Activated CD8-positive, alpha-beta T cell treated with anti-CD3 and anti-CD28 coated beads, Interleukin-2, amount 10 ng/mL, durations not matched to agents 7 days and 5 days (primary cell): Measurements from ENCODE around the gene TMEM72. TPM values are rescaled to one million over a fixed set of nuclear protein-coding genes. Genes with fewer than 3 reads are reported as not detected.

Source experiments
- ATAC-seq: fragments of 150-1000 bp; cut with Tn5 transposase; one replicate; pipeline ENCODE4 v1.10.0; 2021; ENCODE audit warnings: moderate library complexity
- CTCF ChIA-PET: fragments of 350-600 bp; sonication (Branson Sonifier 250); formaldehyde crosslinking; loops from one replicate; lab custom pipeline; 2021; ENCODE audit warnings: antibody characterized with exemption; lab: Charles Lee
- POLR2A ChIA-PET: fragments of 350-600 bp; sonication (Branson Sonifier 250); formaldehyde crosslinking; loops from one replicate; lab custom pipeline; 2021; ENCODE audit warnings: antibody characterized with exemption; lab: Charles Lee
- DNase-seq: peaks from one replicate; pipeline ENCODE4 v3.0.0-alpha.2; 2020
- H3K27ac Mint-ChIP-seq: one replicate; pipeline ENCODE4 v1.8.0; 2021; ENCODE audit warnings: mild to moderate bottlenecking, mixed read lengths
- H3K27me3 Mint-ChIP-seq: one replicate; pipeline ENCODE4 v1.8.0; 2021; ENCODE audit warnings: low read depth, mixed read lengths
- H3K36me3 Mint-ChIP-seq: one replicate; pipeline ENCODE4 v1.8.0; 2021; ENCODE audit warnings: low read depth, mixed read lengths
- H3K4me1 Mint-ChIP-seq: one replicate; pipeline ENCODE4 v1.8.0; 2021; ENCODE audit warnings: low read depth, mixed read lengths
- H3K4me3 Mint-ChIP-seq: one replicate; pipeline ENCODE4 v1.8.0; 2021; ENCODE audit warnings: mild to moderate bottlenecking, mixed read lengths
- H3K9me3 Mint-ChIP-seq: one replicate; pipeline ENCODE4 v1.8.0; 2022; ENCODE audit warnings: mixed read lengths; ENCODE audit not compliant: insufficient read depth
- total RNA-seq, 2 experiments: library from RNA; stranded (reverse); gene quantifications; one replicate each; pipeline ENCODE4 v1.2.3, GENCODE V29; 2021

The TMEM72 gene
- total RNA-seq, 2 experiments from 2014 or later, result not detected

DNA sequence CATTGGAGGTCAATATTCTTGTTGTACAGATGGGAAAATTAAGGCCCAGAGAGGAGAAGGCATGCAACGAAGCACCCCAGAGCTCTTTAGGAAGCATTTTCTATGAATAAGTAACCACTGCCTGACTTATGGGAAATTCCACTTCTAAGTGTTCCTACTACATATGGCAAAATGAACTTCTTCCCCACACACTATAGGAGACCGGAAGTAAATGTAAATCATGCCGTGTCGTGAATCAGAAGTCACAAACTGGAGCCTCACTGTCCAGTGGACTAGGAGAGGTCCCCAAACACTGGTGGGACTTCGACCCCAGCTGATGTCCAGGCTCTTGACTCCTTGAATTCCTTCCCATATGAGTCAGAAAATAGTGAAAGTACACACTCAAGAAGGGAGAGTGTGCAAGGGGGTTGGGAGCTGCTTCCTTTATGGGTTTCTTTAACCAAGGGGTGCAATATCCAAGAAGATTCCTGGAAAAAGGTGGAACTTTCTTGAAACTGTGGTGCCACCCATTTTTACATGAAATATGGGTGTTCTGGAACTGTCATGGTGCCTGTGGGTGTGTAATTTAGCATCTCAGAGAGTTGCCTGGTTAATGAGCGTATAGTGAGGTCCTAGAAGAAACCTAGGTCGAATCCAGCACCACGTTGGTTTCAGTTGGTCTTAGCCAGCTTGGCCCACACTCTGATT, 55.1 kb downstream of the TMEM72 start:
- ATAC-seq, result no peak
- DNase-seq, result no peak
- H3K27me3 Mint-ChIP-seq, result no peaks in the 10 kb centered on the region
- CTCF ChIA-PET, result interaction anchor here (0.6 to 7.7 kb wide), 8 partner anchors 8 to 37 kb away, joined by 3 to 53 read pairs (median 3); no protein-coding TSS in a partner anchor
- H3K4me3 Mint-ChIP-seq, result no peak overlapping the region
- POLR2A ChIA-PET, result interaction anchor here (0.8 kb wide), 1 partner anchor 28 kb away, joined by 3 read pairs; no protein-coding TSS in a partner anchor
- no peaks in the 10 kb centered on the region for H3K36me3 Mint-ChIP-seq
- H3K9me3 Mint-ChIP-seq, result no peaks in the 10 kb centered on the region
- peaks cover 36% of the 10 kb centered on the region for H3K4me1 Mint-ChIP-seq
- H3K27ac Mint-ChIP-seq, result no peak overlapping the region

DNA sequence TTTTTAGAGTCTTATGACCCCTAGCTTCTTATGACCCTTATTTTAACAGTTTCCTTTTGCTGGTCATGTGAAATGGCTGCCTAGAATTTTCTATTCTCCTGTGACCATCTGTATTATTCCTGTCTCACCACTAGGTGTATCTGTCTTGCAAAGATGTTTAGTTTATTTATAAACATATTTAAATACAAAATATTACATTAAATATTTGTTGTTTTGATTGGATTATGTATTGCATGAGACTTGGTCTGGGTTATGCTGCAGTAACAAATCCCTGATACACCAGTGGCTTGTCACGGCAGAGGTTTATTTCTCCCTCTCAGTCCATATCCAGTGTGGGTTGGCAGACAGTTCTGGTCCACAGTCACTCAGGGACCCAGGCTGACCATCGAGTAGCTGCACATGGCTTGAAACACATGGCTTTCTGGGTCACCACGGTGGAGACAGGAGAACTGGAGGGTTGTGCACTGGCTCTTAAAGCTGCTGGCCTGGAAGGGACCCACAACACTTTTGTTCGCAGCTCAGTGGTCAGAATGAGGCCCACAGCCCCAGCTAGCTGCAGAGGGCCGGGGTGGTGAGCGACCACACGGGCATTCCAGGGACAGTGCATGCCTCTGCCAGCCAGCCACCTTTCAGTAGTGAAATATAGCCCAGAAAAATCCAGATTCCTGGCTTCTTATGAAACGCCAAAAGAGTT, 55.8 kb downstream of the TMEM72 start:
- no peak for ATAC-seq
- POLR2A ChIA-PET, result interaction anchor here (0.6 kb wide), 1 partner anchor 1005 kb away, joined by 3 read pairs; the partner anchor contains the start of gene TIMM23
- H3K4me3 Mint-ChIP-seq, result no peak overlapping the region

GRCh38 chr10:44967616-44968015, 56.5 kb downstream of the TMEM72 start:
- Mint-ChIP-seq H3K27me3 (no peaks in the 10 kb centered on the region), H3K36me3 (no peaks in the 10 kb centered on the region), H3K4me1 (peaks cover 36% of the 10 kb centered on the region), H3K27ac (peak overlapping the region; percentile 80), H3K9me3 (no peaks in the 10 kb centered on the region), H3K4me3 (no peak overlapping the region)
- DNase-seq, result no peak
- POLR2A ChIA-PET, result interaction anchor here (0.6 kb wide), 1 partner anchor 1005 kb away, joined by 3 read pairs; the partner anchor contains the start of gene TIMM23
- CTCF ChIA-PET, result interaction anchor here (1.4 to 7.7 kb wide), 6 partner anchors 9 to 35 kb away, joined by 4 to 53 read pairs (median 6); partner anchors contain the start of gene DEPP1
- peak; percentile 32 for ATAC-seq

More for the DNA sequence above, 55.8 kb downstream of the TMEM72 start:
- CTCF ChIA-PET, result interaction anchor here (0.6 to 7.7 kb wide), 5 partner anchors 9 to 34 kb away, joined by 3 to 53 read pairs (median 6); no protein-coding TSS in a partner anchor
- H3K27me3 Mint-ChIP-seq, result no peaks in the 10 kb centered on the region
- no peaks in the 10 kb centered on the region for H3K36me3 Mint-ChIP-seq
- H3K27ac Mint-ChIP-seq, result no peak overlapping the region
- H3K9me3 Mint-ChIP-seq, result no peaks in the 10 kb centered on the region
- H3K4me1 Mint-ChIP-seq, result peaks cover 36% of the 10 kb centered on the region
- no peak for DNase-seq

- Mint-ChIP-seq H3K27ac (peak overlapping the region; percentile 80), H3K27me3 (no peaks in the 10 kb centered on the region), H3K4me1 (peaks cover 36% of the 10 kb centered on the region), H3K9me3 (no peaks in the 10 kb centered on the region), H3K4me3 (peak overlapping the region; percentile 6), H3K36me3 (no peaks in the 10 kb centered on the region)
- ChIA-PET CTCF (interaction anchor here (1.3 to 7.7 kb wide), 7 partner anchors 8 to 35 kb away, joined by 4 to 53 read pairs (median 6); partner anchors contain the start of gene DEPP1), POLR2A (interaction anchor here (1.3 to 1.5 kb wide), 2 partner anchors 32 to 36 kb away, joined by 5 to 7 read pairs; partner anchors contain the start of gene ZNF22)
- DNase-seq (no peak), ATAC-seq (peak; percentile 22)
Observed at GRCh38 chr10:44968091-44968490, 57.0 kb downstream of the TMEM72 start.

- Mint-ChIP-seq H3K4me1 (peaks cover 42% of the 10 kb centered on the region), H3K27ac (peak overlapping the region; percentile 80), H3K36me3 (no peaks in the 10 kb centered on the region), H3K27me3 (no peaks in the 10 kb centered on the region), H3K4me3 (peak overlapping the region; percentile 6), H3K9me3 (no peaks in the 10 kb centered on the region)
- CTCF ChIA-PET, result interaction anchor here (0.9 to 7.7 kb wide), 8 partner anchors 10 to 144 kb away, joined by 3 to 53 read pairs (median 5); partner anchors contain the start of gene DEPP1
- DNase-seq (peak; percentile 67), ATAC-seq (peak; percentile 58)
- POLR2A ChIA-PET, result interaction anchor here (0.7 to 1.5 kb wide), 3 partner anchors 32 to 56 kb away, joined by 3 to 7 read pairs (median 5); partner anchors contain the start of gene ZNF22
Observed at GRCh38 chr10:44968500-44969400, 57.6 kb downstream of the TMEM72 start.

DNA sequence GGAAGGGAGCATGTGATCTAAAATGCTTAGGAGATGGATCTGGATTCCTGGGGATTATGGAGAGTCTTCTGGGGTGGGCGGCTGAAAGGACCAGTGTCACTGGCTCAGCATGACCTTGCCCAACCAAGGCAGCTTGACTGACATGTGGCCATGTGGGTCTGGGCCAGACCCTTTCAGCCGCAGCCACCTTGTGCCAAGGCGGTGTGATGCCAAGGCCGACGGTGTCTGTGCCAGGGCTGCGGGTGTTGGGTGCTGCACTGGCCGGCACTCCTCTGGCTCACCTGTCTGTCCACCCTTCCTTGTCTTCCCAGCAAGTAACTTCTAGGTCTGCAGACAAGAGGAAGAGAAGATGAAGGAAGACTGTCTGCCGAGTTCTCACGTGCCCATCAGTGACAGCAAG, 58.7 kb downstream of the TMEM72 start:
- CTCF ChIA-PET, result interaction anchor here (1.1 to 2.6 kb wide), 3 partner anchors 11 to 143 kb away, joined by 3 to 6 read pairs (median 4); no protein-coding TSS in a partner anchor
- POLR2A ChIA-PET, result no interaction called here
- H3K27ac Mint-ChIP-seq, result no peak overlapping the region

DNA sequence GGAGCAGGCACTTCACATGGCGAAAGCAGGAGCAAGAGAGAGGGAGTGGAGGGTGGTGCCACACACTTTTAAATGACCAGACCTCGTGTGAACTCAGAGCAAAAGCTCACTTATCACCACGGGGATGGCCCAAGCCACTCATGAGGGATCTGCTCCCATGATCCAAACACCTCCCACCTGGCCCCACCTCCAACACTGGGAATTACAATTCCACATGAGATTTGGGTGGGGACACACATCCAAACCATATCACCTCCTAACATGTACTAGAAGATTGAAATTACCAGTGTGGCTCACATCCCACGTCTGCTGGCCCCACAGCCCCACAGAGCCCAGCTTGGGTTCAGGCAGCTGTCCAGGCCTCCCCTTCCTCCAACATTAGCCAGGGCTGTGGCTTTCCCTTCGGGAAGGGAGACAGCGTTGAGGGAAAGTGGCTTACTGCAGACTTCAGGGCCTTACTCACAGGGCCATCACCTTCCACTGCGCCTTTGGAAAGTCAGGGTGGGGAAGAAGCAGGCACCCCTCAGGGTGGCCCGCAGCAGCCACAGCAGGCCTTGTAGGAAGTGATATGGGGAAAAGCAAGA, 59.8 kb downstream of the TMEM72 start:
- H3K36me3 Mint-ChIP-seq, result no peaks in the 10 kb centered on the region
- H3K27me3 Mint-ChIP-seq, result no peaks in the 10 kb centered on the region
- H3K9me3 Mint-ChIP-seq, result no peaks in the 10 kb centered on the region
- no peak overlapping the region for H3K4me3 Mint-ChIP-seq
- POLR2A ChIA-PET, result no interaction called here
- ATAC-seq (no peak), DNase-seq (no peak)
- peaks cover 52% of the 10 kb centered on the region for H3K4me1 Mint-ChIP-seq
- CTCF ChIA-PET, result interaction anchor here (0.8 to 1.1 kb wide), 2 partner anchors 18 to 38 kb away, joined by 3 to 4 read pairs; no protein-coding TSS in a partner anchor
- no peak overlapping the region for H3K27ac Mint-ChIP-seq

More for the DNA sequence above, 58.7 kb downstream of the TMEM72 start:
- Mint-ChIP-seq H3K4me1 (peaks cover 52% of the 10 kb centered on the region), H3K27me3 (no peaks in the 10 kb centered on the region), H3K36me3 (no peaks in the 10 kb centered on the region), H3K4me3 (no peak overlapping the region), H3K9me3 (no peaks in the 10 kb centered on the region)
- no peak for ATAC-seq
- no peak for DNase-seq

DNA sequence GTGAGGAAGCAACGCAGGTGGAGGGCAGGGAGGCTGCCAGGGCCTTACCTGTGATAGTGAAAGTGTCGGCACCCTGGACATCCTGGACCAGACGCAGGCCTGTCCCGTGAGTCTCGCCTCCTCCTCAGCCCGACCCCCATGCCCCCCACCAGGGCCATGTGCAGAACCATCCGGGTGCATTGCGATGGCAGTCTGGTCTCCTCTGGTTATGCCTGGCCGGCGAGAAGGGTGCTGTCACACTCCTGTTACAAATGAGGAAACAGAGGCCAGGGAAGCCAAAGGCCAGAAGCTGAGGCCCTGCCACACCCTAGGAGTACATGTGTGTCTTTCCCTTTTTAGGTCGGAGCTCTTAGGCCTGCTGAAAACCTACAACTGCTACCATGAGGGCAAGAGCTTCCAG, 60.3 kb downstream of the TMEM72 start:
- Mint-ChIP-seq H3K4me1 (peaks cover 47% of the 10 kb centered on the region), H3K36me3 (no peaks in the 10 kb centered on the region), H3K4me3 (no peak overlapping the region), H3K9me3 (no peaks in the 10 kb centered on the region), H3K27ac (no peak overlapping the region), H3K27me3 (no peaks in the 10 kb centered on the region)
- no peak for DNase-seq
- ATAC-seq, result no peak
- ChIA-PET CTCF (no interaction called here), POLR2A (no interaction called here)

DNA sequence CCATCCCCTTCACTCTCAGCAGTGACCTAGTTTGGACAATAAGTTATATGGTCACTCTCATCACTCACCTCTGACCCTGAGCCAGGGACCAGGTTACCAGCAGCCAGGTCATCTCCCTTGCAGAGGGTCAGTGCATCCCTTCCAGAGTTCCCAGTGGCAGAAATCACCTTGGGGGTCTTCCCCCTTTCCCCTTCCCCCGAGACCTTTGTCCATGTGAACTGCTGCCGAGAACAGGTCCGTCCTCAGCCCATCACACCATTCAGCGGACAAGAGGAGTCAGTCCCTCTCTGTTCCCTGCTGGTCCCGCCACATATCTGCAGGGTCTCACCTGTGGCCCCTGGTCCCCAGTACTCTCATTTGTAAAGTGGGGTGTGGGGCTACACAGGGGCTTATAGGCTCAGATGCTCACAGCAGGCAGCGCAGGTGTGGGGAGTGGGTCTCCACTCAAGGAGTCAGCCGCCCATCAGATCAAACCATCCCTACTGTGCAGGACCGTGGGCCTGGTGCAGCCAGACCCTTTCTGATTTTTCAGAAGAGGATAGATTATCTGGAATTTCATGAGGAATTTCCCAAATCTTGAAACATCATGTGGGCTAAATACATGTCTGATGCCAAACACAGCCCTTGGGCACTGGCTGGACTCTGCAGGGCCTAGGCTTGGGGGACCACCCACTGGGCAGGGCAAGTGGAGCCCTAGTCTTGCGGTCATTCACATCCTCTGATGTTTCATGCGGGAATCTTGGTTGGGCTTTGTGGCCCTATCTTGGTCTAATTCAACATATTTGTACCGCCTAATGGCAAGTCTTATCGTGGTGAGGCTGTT, 61.0 kb downstream of the TMEM72 start:
- Mint-ChIP-seq H3K27ac (no peak overlapping the region), H3K4me3 (no peak overlapping the region), H3K36me3 (no peaks in the 10 kb centered on the region), H3K4me1 (peaks cover 45% of the 10 kb centered on the region), H3K9me3 (no peaks in the 10 kb centered on the region), H3K27me3 (no peaks in the 10 kb centered on the region)
- no peak for DNase-seq
- CTCF ChIA-PET, result interaction anchor here (2.7 kb wide), 1 partner anchor 39 kb away, joined by 35 read pairs; no protein-coding TSS in a partner anchor
- POLR2A ChIA-PET, result interaction anchor here (0.9 to 1.9 kb wide), 3 partner anchors 9 to 28 kb away, joined by 3 to 4 read pairs (median 3); partner anchors contain the start of gene RASSF4
- ATAC-seq, result no peak

- Mint-ChIP-seq H3K4me1 (peaks cover 38% of the 10 kb centered on the region), H3K9me3 (no peaks in the 10 kb centered on the region), H3K27ac (no peak overlapping the region), H3K27me3 (no peaks in the 10 kb centered on the region), H3K4me3 (no peak overlapping the region), H3K36me3 (no peaks in the 10 kb centered on the region)
- POLR2A ChIA-PET, result interaction anchor here (0.9 to 1.9 kb wide), 4 partner anchors 10 to 38 kb away, joined by 3 to 4 read pairs (median 3); partner anchors contain the start of gene RASSF4
- DNase-seq (no peak), ATAC-seq (no peak)
- CTCF ChIA-PET, result interaction anchor here (1.0 to 2.7 kb wide), 2 partner anchors 9 to 40 kb away, joined by 3 to 35 read pairs; no protein-coding TSS in a partner anchor
Observed at GRCh38 chr10:44972874-44973306, 61.8 kb downstream of the TMEM72 start.
